IPS-15b (cell line): Measurements from ENCODE around the gene TMEM19.
"Not testable (repeated sequence)": the region's sequence is repeated elsewhere in the genome, so short reads cannot be mapped to it uniquely, and the experiment has no call there.

Experiments
- H3K27me3 ChIP-seq: one replicate; pipeline ENCODE4 v1.6.1; 2013; ENCODE audit warnings: low read length; ENCODE audit not compliant: control insufficient read depth, insufficient read depth
- H3K36me3 ChIP-seq: one replicate; pipeline ENCODE4 v1.6.1; 2013; ENCODE audit warnings: low read length; ENCODE audit not compliant: control insufficient read depth, insufficient read depth
- H3K4me1 ChIP-seq: one replicate; pipeline ENCODE4 v1.6.1; 2013; ENCODE audit warnings: mild to moderate bottlenecking, low read length; ENCODE audit not compliant: control insufficient read depth, insufficient read depth
- H3K4me3 ChIP-seq: one replicate; pipeline ENCODE4 v1.5.1; 2013; ENCODE audit warnings: low read depth, low read length
- H3K9ac ChIP-seq: one replicate; pipeline ENCODE4 v1.6.1; 2013; ENCODE audit warnings: low read depth, mild to moderate bottlenecking, low read length
- H3K9me3 ChIP-seq: one replicate; pipeline ENCODE4 v1.6.1; 2013; ENCODE audit warnings: mild to moderate bottlenecking, low read length; ENCODE audit not compliant: control insufficient read depth, insufficient read depth

TMEM19 gene

DNA sequence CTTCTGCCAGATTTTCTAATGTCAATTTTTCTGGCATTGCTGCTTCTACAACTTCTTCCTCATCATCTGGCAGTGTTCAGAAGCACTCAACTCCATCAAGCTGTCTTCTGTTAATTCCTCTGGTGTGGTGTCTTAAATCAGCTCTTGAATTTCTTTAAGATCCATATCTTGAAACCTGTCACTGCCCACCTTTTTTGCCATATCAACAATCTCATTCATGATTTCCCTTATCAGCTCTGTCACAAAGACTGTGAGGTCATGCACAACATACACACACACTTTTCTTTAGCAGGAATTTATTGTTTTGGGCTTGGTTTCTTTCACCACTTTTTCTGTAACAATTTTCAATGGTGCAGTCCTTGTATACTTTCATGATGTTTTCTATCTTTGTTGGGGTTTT lies 14.6 kb upstream of the TMEM19 start:
- Histone ChIP-seq H3K4me3 (no peak overlapping the region), H3K4me1 (no peaks in the 10 kb centered on the region), H3K9ac (no peak overlapping the region), H3K9me3 (no peaks in the 10 kb centered on the region), H3K36me3 (no peaks in the 10 kb centered on the region), H3K27me3 (no peaks in the 10 kb centered on the region)

DNA sequence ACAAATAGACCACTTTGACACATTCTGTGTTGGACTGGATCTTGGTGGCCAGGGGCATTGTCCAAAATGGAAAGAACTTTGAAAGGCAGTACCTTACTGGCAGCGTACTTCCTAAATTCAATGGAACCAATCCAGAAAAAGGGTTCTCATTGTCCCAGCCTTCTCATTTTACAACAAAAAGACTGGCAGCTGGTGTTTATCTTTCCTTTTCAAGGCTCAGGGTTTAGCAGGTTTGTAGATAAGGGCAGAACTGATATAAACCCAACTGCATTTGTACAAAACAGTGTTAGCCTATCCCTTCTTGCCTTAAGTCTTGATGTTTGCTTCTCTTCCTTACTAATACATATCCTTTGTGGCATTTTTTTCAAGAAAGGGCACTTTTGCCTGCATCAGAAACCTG lies 14.1 kb upstream of the TMEM19 start:
- Histone ChIP-seq H3K4me3 (no peak overlapping the region), H3K9ac (no peak overlapping the region), H3K27me3 (no peaks in the 10 kb centered on the region)

DNA sequence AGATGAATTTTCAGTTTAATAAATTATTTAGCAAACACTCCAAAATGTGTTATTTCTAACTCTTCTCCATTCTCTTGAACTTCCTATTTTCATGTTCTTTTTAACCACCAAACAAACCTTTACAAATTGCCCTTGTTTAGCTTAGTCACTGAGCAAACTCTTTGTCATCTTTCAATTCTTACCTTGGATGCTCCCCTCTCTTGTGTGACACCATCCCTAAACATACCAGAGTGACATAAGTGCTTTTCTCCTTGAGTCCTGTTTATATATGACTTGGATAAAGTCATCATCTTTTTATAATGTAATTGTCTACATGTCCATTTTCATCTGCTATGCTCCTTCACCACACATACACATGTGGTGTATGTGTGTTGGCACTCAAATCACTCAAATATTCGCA lies 3.4 kb upstream of the TMEM19 start:
- H3K36me3 ChIP-seq: no peaks in the 10 kb centered on the region
- no peaks in the 10 kb centered on the region for H3K27me3 ChIP-seq
- H3K4me3 ChIP-seq: no peak overlapping the region
- H3K4me1 ChIP-seq: peaks cover 2% of the 10 kb centered on the region
- no peak overlapping the region for H3K9ac ChIP-seq
- H3K9me3 ChIP-seq: no peaks in the 10 kb centered on the region

More for the DNA sequence above, 14.1 kb upstream of the TMEM19 start:
- Histone ChIP-seq H3K4me1 (no peaks in the 10 kb centered on the region), H3K36me3 (no peaks in the 10 kb centered on the region), H3K9me3 (no peaks in the 10 kb centered on the region)

DNA sequence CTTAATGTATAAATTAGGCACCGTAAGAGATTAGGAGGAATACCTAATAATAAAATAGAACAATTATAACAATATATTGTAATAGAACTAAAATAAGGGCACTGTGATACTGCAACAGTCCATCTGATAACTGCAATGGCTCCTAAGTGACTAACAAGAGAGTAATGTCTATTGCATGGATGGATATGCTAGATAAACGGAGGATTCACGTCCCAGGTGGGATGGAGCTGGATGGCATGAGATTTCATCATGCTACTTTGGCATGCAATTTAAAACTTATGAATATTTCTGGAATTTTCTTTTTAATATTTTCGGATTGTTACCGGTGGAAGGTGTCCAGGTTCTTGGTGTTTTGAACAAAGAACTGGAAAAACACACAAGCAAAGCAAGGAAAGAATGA lies 2.2 kb upstream of the TMEM19 start:
- Histone ChIP-seq H3K27me3 (no peaks in the 10 kb centered on the region), H3K4me1 (peaks cover 2% of the 10 kb centered on the region), H3K4me3 (no peak overlapping the region), H3K9me3 (no peaks in the 10 kb centered on the region), H3K9ac (no peak overlapping the region), H3K36me3 (no peaks in the 10 kb centered on the region)

DNA sequence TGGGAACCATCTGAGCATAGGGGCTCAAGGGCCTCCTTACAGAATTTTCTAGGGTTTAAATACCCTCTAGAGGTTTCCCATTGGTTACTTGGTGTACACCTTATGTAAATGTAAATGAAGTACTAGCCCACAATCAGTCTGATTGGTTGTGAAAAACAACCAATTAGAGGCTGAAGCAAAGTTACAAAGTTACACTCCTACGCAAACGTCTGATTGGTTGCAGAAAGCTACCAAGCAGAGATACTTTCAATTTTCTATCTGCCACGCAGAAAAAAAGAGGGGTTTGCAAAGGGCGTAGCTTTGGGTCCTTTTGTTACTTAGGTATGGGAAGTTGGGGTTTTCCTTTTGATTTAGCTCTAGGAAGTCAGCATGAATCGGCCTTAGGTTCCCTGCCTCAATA lies 1.8 kb upstream of the TMEM19 start:
- H3K9ac ChIP-seq: no peak overlapping the region
- no peak overlapping the region for H3K4me3 ChIP-seq
- no peaks in the 10 kb centered on the region for H3K27me3 ChIP-seq
- H3K36me3 ChIP-seq: no peaks in the 10 kb centered on the region
- H3K9me3 ChIP-seq: no peaks in the 10 kb centered on the region
- H3K4me1 ChIP-seq: peaks cover 2% of the 10 kb centered on the region

DNA sequence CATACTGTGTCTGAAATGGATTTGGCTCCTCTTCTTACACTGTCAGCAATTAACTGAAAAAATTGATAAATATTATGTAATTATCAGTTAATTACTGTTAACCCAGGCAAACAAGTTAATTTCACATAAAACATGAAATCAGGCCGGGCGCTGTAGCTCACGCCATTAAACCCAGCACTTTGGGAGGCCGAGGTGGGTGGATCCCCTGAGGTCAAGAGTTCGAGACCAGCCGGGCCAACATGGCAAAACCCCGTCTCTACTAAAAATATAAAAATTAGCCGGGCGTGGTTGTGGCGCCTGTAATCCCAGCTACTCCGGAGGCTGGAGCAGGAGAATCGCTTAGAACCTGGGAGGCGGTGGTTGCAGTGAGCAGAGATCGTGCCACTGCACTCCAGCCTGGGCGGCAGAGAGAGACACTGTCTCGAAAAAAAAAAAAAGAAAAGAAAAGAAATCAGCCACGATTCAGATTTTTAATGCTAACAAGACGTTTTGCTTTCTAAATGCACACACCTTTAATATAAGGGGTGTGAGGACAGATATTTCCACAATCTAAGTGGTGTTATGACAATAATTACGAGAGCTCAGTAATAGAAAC lies 473 bp upstream of the TMEM19 start:
- Histone ChIP-seq H3K9me3 (no peaks in the 10 kb centered on the region), H3K9ac (peak overlapping the region; percentile 87), H3K4me1 (peaks cover 2% of the 10 kb centered on the region), H3K36me3 (no peaks in the 10 kb centered on the region), H3K4me3 (peak overlapping the region; percentile 81), H3K27me3 (no peaks in the 10 kb centered on the region)

DNA sequence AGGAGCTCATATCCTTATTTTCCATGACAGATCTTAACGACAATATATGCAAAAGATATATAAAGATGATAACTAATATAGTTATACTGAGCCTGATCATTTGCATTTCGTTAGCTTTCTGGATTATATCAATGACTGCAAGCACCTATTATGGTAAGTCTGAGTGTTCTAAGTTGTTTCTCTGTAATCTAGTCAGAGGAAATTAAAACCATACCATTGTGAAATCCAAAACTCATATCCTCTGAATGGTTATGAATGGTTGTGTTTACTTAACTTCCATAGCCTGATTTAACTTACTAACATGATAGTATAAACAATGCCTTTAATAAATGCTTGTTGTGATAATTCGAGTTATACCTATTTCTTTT lies 760 bp downstream of the TMEM19 start:
- H3K4me3 ChIP-seq: peak overlapping the region; percentile 81
- H3K36me3 ChIP-seq: no peaks in the 10 kb centered on the region
- no peaks in the 10 kb centered on the region for H3K9me3 ChIP-seq
- H3K9ac ChIP-seq: no peak overlapping the region
- H3K27me3 ChIP-seq: no peaks in the 10 kb centered on the region
- peaks cover 2% of the 10 kb centered on the region for H3K4me1 ChIP-seq

DNA sequence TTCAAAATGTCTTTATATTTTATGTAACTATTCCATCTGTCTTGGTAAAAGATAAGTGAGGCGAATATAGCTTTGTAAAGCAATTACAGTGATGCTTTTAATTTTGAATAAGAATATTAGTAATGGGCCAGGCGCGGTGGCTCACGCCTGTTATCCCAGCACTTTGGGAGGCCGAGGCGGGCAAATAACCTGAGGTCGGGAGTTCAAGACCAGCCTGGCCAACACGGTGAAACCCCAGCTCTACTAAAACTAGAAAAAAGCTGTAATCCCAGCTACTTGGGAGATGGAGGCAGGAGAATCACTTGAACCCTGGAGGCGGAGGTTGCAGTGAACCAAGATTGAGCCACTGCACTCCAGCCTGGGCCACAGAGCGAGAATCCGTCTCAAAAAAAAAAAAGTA lies 1.3 kb downstream of the TMEM19 start:
- not testable (repeated sequence) for H3K27me3 ChIP-seq, H3K36me3 ChIP-seq, H3K9ac ChIP-seq, H3K4me1 ChIP-seq, H3K9me3 ChIP-seq
- H3K4me3 ChIP-seq: peak overlapping the region; percentile 81

DNA sequence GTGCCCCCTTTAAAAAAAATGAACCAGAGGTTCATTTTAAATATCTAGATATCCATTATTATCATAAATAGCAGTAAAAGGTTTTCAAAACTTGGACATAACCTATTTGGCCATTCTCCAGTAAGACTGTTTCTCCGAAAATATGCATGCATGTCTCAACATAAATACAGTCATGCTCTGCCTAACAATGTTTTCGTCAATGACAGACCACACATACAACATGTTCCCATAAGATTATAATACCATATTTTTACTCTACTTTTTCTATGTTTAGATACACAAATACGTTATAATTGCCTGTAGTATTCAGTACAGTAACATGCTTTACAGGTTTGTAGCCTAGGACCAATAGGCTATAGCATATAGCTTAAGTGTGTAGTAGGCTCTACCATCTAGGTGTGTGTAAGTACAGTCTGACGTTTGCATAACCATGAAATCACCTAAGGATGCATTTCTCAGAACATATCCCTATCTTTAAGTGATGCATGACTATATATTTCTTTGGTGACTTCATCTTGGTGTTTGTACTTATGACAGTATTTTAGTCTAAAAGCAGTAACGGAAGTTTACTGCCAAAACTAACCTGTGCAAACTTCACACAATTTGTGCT lies 3.2 kb downstream of the TMEM19 start:
- Histone ChIP-seq H3K9ac (no peak overlapping the region), H3K9me3 (no peaks in the 10 kb centered on the region), H3K36me3 (no peaks in the 10 kb centered on the region), H3K4me1 (peaks cover 1% of the 10 kb centered on the region), H3K4me3 (no peak overlapping the region), H3K27me3 (no peaks in the 10 kb centered on the region)

DNA sequence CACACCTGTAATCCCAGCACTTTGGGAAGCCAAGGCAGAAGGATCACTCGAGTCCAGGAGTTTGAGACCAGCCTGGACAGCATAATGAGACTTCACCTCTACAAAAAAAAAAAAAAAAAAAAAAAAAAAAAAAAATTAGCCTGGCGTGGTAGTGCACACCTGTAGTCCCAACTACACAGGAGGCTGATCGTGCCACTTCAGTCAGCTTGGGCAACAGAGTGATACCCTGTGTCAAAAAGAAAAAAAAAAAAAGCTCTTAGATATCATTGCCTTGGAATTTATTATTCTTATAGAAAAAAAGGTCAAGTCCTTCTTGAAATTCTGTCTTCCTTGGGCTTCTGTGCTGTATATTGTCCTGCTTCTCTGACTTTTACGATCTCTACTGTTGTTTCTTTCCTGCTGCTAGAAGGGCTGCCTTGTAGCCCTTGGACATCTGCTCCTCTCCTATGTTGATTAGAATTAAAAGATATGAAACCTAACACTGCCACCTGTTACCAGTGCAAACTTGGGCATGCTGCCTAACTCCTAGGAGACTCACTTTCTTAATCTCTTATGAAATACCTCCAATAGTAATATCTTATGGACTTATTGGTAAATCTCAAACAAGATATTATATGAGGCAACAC lies 5.7 kb downstream of the TMEM19 start:
- H3K4me1 ChIP-seq: peaks cover 4% of the 10 kb centered on the region
- H3K9me3 ChIP-seq: no peaks in the 10 kb centered on the region
- H3K9ac ChIP-seq: no peak overlapping the region
- H3K36me3 ChIP-seq: no peaks in the 10 kb centered on the region
- no peaks in the 10 kb centered on the region for H3K27me3 ChIP-seq
- no peak overlapping the region for H3K4me3 ChIP-seq

DNA sequence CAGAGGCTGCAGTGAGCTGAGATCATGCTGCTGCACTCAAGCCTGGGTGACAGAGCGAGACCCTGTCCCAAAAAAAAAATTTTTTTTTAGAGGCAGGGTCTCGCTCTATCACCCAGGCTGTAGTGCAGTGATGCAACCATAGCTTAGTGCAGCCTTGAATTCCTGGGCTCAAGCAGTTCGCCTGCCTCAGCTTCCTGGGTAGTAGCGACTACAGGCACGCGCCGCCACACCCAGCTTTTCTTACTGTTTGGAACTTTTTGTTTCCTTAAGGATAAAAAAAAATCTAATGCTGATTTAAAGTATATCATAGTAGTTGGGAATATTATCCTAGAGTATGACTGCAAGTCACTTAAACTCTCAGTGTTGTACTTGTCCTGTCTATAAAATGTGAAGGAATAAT lies 7.2 kb downstream of the TMEM19 start:
- Histone ChIP-seq H3K4me3 (no peak overlapping the region), H3K9ac (no peak overlapping the region), H3K4me1 (peaks cover 4% of the 10 kb centered on the region), H3K36me3 (peaks cover 3% of the 10 kb centered on the region), H3K9me3 (no peaks in the 10 kb centered on the region), H3K27me3 (no peaks in the 10 kb centered on the region)

DNA sequence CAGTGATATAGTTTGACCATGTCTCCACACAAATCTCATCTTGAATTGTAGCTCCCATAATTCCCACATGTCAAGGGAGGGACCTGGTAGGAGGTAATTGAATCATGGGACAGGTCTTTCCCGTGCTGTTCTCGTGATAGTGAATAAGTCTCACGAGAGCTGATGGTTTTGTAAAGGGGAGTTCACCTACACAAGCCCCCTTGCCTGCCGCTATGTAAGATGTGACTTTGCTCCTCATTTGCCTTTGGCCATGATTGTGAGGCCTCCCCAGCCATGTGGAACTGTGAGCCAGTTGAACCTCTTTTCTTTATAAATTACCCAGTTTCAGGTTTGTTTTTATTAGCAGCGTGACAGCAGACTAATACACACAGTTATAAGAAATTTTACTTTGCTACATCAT lies 7.8 kb downstream of the TMEM19 start:
- H3K9me3 ChIP-seq, H3K9ac ChIP-seq, H3K27me3 ChIP-seq, H3K4me3 ChIP-seq, H3K4me1 ChIP-seq, H3K36me3 ChIP-seq: not testable (repeated sequence)
